HG03565 (cell line): Measurements from ENCODE around the gene KCNQ5.
"Not testable (repeated sequence)": the region's sequence is repeated elsewhere in the genome, so short reads cannot be mapped to it uniquely, and the experiment has no call there.

Experiments
- ATAC-seq: cut with Tn5 transposase; IDR thresholded peaks from one replicate; pipeline ENCODE4 v1.9.1; 2021; ENCODE audit warnings: mild to moderate bottlenecking, moderate library complexity; ENCODE audit not compliant: unreplicated experiment

The KCNQ5 gene

DNA sequence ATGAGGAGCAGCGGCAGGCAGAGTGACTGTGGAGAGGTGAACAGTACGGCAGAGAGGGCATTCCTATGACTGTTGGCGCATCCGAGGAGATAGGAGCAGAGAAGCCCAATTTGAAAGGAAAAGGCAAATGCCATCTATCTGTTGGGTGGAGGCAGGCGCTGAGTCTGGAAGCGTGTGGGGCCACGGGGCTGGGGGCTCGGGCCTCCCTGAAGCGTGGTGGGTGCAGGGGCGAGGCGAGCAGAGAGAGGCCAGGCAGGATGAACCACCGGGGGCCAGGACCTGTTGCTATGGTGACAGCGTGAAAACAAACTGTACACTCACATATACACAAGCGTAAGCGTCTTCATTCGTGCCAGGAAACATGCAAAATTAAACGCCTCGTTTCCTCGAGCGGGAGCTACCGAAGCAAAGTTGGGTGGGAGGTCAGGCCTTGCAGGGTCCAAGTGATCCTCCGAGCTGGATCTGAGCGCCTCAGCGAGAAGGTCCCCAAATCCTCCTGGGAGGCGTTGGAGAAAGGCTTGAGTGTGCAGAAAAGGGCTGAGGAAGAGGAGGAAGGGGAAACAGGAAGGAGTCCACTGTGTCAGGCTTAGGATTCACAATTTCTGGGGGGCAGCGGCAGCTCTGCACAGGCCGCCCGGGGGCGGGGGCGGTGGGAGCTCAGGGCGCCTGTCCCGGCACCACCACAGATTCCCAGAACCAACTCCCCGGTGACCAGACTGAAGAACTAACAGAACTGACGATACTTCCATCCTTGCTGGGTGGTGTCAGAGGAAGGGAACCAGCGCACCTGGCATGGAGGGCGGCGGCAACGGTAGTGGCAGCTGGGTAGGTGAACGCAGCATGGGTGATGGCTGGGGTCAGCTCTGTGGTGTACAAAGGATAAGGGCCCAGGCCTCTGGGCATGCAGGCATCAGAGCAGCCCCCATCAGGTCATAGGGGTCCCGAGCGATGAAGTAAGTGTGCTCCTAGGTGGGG is 535.2 kb downstream of the KCNQ5 start:
- no peak for ATAC-seq

DNA sequence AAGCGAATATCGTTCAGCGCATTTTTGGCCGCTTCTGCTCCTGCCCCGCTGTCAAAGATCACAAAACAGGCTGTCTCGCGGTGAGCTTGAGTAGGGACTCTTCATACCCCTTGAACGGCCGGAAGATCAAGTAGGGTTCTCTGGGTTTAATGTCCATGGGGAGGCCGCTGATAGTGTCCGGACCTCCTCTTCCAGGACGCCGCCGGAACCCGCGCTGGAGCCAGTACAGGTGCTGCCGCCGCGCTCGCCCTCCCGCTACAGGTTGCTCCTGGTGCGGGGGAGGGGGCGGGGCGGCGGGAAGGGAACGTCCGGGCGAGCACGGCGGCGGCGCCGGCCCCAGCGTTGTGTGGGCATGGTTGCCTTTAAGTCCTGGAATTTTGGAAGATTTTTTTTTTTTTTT is 536.0 kb downstream of the KCNQ5 start:
- no peak for ATAC-seq

DNA sequence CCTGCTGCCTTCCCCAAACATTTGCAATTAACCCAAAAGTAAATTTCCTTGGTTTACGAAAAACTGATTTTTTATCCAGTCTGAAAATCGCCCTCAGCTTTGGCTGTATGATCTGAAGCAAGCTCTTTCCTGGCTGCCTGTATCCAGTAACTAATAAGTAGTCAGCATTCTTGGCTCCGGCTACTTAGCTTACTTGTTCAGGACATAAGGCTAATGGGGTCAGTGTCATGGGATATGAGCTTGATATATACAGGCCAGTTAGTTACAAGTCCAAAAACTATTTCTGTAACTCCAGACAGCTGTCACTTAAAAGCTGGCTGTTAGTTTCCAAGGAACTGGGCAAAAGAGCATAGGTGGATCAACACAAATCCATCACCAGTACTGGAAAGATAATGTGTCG is 547.2 kb downstream of the KCNQ5 start:
- no peak for ATAC-seq

DNA sequence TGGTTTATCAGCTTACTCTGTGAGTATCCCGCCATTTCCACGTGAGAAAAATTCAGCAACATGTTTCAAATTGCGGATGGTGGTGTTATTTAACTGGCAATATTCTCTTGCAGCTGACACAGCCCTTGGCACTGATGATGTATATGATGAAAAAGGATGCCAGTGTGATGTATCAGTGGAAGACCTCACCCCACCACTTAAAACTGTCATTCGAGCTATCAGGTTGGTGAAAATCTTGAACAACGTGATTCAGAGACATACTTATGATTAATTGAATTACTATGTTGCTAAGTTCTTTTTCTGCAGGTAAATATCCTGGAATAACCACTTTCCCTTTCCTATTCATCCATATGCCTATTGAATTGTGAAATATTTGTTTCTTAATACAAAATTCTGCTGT is 547.8 kb downstream of the KCNQ5 start:
- ATAC-seq = no peak

DNA sequence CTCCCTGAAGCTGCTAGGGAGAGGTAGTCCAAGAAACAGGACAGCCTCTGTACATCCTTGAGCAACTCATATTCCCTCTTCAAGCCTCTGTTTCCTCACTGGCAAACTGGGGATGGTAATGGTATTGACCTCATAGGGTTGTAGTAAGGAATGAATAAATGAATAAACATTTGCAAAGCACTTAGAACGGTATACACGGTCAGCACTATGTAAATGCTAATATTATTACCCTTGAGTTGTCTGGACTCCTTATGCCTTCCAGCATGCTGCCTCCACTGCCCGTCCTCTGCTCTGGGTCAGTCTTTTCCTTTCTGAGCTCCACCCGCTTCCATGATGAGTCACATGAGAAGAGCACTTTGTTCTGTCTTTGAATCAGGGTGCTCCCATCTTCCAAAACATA is 552.8 kb downstream of the KCNQ5 start:
- no peak for ATAC-seq

DNA sequence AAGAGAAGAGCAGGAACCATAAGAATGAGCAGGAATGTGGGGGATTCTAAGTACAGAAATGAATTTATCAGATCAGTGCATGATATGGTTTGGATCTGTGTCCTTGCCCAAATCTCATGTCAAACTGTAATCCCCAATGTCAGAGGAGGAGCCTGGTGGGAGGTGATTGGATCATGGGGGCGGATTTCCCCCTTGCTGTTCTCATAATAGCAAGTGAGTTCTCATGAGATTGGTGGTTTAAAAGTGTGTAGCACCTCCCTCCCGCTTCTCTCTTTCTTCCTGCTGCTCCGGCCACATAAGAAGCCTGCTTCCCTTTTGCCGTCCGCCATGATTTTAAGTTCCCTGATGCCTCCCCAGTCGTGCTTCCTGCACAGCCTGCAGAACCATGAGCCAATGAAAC is 554.2 kb downstream of the KCNQ5 start:
- no peak for ATAC-seq

DNA sequence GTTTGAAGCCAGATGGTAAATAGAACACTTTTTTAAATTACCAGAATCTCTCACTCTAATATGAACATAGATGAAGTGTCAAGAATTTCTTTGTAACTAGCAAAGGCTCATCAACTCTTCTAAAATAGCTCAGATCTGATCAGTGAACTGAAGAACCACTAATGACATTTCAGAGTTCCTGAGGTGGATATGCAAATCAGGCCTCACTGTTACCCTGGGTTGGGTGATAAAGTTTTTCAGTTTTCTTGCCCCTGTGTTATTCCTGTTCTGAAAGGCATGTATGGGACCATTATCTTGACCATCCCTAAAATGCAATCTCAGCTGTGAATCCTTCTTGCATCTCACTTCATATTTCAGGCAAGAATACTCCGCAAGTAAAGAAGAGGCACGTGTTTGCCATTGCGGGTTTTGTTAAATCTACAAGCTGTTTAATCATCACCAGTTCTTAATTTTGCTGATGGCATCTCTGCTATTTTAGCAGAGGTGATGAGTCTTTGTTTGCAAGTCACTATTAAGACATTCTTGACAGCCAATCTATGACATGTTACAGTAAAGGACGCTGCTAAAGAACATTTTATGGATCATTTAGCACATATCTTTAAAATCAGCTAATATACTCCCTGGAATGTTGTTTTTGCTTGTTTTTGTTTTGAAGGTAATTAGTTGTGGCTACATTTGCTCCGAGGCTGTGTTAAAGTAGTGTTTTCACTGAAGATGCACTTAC is 555.5 kb downstream of the KCNQ5 start:
- peak; percentile 58 for ATAC-seq

DNA sequence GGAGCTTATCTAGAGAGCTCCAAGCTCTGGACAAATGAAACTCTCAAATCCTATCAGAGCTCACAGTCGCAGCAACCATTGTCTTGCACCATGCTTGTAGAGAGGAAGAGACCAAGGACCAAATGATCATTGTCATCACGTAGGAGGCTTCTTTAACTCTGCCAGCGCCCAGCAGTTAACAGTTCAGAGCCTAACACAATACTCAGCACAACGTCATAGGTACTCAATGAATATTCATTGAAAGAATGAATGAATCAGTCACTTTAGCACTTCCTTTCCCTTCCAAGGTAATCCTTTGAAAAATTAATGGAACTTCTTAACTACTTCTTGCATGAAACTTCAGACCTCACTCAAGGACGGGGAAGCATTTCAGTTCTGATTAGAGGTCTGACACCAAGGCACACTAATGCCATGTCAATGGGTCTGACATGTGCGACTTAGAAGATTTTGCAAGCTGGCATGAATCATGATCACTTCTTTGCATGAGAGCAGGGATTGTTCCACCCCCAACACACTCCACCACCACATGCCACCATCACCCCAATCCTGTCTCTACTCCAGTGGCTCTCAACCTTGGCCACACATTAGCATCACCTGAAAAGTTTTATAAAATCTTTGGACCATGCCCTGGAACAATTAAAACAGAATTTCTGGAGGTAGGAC is 558.3 kb downstream of the KCNQ5 start:
- no peak for ATAC-seq

DNA sequence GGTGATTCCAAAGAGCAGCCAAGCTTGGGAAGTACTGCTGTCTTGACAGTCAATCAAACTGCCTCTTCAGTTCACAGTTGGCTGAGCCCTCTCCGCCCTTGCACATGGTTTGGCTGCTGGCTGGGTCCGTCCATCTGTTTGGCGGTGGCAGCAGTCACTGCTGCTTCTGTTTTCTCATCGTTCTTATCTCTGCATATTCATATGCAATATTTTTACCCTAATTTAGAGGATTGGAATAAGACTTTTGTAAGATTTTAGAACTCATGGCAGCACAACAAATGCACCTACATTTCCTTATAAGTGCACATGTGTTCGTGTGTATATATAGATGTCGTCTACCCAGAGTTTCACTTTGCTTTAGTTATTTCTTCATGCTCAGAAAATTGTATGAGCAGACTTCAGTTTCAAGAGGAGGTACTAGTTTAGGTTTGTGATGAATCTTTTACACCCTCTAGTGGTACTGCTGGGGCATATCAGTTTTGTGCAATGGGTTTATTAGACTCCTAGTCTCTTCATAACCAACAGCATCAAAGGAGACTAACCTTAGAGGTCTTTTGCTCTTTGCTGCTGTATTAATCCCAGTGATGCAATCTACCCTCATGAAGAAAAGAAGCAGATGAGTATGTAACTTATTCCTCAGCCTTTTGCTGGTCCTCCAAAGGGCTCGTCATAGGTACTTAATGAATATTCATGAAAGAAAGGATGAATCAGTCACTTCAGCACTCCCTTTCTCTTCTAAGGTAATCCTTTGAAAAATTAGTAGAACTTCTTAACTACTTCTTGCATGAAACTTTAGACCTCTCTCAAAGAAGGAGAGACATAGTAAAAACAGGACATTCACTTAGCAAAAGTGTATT is 559.1 kb downstream of the KCNQ5 start:
- ATAC-seq = peak; percentile 78

DNA sequence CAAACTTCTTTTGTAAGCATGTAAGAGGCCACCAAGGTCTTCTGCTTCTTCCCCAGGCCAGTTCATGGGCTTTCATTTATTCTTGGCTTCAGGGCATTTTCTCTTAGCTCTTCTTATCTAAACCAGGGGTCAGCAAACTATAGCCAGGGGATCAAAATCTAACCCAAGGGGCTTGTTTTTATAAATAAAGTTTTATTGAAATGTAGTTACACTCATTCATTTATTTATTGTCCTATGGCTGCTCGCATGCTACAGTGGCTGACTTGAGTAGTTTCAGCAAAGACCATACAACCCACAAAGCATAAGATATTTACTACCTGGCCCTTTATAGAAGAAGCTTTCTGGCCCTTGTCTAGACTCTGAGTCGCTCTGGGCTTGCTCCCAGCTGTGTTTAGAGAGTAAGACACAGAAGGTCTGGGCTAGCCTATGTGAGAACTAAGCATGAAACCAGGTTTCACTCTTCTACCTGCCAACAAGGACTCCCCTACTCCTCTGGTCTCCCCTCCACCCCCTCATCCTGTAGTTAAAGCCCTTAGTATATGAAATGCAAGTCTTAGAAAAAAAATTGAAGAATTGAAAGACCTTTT is 560.2 kb downstream of the KCNQ5 start:
- ATAC-seq = no peak

DNA sequence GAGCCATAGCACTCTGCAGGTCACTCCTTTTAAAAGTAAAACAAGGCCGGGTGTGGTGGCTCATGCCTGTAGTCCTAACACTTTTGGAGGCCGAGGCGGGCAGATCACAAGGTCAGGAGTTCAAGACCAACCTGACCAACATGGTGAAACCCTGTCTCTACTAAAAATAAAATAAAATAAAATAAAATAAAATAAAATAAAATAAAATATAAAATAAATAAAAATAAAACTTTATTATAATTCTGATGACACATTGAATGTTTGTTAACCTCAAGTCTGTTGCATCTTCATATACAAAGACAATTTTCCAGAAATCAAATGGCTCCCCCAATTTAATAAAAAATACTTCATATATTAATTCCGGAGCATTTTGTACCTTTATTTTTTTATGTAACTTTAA is 571.4 kb downstream of the KCNQ5 start:
- not testable (repeated sequence) for ATAC-seq

DNA sequence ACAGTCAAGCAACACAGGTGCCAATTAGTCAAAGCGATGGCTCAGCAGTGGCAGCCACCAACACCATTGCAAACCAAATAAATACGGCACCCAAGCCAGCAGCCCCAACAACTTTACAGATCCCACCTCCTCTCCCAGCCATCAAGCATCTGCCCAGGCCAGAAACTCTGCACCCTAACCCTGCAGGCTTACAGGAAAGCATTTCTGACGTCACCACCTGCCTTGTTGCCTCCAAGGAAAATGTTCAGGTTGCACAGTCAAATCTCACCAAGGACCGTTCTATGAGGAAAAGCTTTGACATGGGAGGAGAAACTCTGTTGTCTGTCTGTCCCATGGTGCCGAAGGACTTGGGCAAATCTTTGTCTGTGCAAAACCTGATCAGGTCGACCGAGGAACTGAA is 572.9 kb downstream of the KCNQ5 start:
- no peak for ATAC-seq

DNA sequence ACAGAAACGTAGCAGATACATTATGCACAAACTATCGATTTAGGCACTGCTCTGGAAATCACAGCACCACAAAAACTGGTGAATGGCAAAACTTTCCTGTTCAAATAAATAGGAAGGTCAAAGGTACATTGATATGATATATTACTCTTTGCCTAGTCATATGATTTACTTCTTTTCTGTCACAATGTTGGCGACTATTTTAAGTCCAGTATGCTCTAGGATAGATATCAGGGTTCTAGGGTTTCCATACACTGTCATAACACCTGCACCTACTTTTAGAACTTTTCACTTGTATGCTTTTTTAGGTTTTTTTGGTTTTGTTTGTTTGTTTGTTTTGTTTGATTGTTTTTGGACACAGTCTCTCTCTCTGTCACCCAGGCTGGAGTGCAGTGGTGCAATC is 578.4 kb downstream of the KCNQ5 start:
- no peak for ATAC-seq

DNA sequence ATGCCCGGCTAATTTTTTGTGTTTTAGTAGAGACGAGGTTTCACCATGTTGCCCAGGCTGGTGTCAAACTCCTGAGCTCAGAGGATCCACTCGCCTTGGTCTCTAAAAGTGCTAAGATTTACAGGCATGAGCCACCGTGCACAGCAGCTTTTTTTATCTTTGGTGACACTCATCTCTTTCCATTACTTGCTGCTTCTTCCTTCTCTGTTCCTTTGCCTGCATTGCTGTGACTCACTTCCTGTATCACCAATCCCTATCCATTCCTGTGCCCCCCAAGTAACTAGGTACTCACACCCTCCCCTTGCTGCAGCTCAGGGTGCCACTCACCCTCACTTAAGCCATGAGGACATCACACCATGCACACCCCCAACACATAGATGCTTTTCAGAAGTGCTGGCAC is 578.9 kb downstream of the KCNQ5 start:
- no peak for ATAC-seq

DNA sequence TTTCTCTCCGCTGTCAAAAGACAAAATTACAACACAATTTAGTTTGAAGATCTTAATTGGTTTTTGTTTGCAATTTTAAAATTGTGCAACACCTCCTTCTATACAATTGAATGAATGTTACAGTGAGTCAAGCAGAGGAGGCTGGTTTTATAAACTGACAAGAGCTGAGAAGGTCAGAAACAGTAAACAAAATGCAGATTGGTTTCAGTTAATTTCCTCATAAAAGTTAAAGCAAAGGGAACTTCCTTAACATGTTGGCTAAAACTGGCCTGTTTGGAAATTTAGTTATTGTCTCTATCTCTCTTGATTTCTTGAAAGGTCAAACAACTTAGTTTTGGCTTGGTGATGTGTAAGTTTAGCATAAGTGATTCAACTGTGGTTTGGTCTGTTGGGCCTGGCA is 581.2 kb downstream of the KCNQ5 start:
- ATAC-seq = no peak

DNA sequence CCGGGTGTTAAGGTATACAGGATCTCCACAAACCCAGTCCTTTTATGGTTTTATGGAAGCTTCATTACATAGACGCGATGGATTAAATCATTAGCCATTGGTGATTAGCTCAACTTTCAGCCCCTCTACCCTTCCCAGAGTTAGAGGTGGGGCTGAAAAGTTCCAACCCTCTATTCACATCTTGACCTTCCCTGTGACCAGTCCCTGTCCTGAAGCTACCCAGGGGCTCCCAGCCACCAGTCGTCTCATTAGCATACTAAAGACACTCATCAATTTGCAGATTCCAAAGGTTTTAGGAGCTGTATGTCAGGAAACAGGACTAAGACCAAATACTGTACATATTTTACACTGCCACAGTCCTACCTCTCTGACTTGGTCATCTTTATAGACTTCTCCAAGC is 582.4 kb downstream of the KCNQ5 start:
- ATAC-seq = no peak

DNA sequence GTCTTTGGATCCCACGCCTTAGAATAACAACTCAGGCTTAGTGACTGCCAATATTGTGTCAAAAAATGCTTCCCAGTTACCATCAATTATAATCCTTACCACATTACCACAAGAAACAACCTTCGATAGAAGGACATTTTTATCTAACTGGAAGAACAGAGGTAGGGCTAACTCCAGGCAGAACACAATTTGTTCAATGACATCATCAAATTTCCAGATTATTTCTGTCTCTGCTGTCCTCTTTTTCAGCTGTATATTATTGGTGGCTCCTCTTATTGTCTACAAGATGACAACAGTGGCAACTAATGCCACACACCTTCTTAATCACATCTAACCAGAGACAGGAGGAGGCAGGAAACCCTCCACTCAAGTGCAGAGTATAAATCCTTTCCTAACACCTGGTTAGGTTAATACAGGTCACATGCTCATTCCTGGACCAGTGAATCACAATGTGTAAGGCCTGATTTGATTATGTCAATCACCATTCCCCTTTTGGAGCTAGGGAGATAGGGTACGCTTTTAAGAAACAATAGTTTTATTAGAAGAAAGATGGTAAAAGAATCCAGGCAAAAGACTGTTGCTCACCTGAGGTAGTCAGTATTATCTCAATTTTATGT is 585.5 kb downstream of the KCNQ5 start:
- ATAC-seq = no peak

DNA sequence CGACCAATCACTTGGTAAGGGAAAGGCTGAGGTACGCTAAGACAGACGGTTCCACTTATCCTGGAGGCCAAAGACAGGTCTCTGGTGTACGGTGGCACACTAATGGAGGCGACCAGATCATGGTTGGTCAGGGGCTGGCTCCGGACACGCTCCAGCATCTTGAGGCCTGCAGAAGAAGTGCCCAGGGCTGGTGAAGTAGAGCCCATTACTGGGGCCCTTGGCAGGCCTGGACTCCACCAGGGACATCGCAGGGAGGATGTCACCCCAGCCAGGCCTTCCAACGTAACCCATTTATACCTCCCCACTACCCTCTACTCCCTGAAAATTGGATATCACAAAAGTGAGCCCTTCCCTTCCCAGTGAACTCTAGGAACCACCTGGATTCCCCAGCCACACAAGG is 587.3 kb downstream of the KCNQ5 start:
- ATAC-seq = no peak

DNA sequence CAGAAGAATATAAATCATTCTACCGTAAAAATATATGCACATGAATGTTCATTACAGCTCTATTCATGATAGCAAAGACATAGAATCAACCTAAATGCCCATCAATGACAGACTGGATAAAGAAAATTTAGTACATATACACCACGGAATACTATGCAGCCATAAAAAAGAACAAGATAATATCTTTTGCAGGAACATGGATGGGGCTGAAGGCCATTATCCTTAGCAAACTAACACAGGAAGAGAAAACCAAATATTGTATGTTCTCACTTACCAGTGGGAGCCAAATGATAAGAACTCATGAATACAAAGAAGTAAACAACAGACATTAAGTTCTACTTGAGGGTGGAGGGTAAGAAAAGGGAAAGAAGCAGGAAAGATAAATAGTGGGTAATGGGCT is 595.0 kb downstream of the KCNQ5 start:
- ATAC-seq = no peak

DNA sequence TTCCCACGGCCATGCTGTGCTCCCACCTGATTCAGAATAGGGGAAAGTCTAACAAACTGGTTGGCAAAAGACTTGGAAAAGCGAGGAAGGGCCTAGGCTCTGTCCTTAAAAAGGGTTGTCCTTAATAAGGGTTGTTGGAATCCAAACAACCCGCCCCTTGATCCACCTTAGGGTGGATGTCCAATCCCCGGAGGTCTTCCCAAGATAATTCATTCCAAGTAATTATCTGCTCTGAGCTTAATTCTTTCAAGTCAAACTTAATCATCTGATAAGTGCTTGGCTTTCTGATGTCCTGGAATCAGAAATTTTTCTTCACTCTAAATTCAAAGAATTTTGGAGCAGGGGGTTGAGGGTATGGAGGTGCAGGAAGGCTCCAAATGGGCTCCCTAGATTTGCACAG is 603.5 kb downstream of the KCNQ5 start, which contains the start of gene KHDC1L:
TSS of gene KHDC1L (minus strand) at position 101 of the 400 bp plus-strand sequence. CDS start at position 13, 88 bp downstream.
- no peak for ATAC-seq
